Ovary (tissue), 3 donors: ENCODE results near the gene TNNC1.

Experiments
- CTCF ChIP-seq, 3 donors: fragments of 450-650 bp in 2 of 3; fragments of 200-600 bp in 1 of 3; IDR thresholded peaks; one replicate each; pipeline versions ENCODE4 v1.5.1 to v1.8.0; 2016 to 2022; ENCODE audit warnings: antibody characterized with exemption in 3 of 3, mild to moderate bottlenecking in 1 of 3
- POLR2A ChIP-seq: fragments of 450-650 bp; IDR thresholded peaks from one replicate; pipeline ENCODE4 v1.6.1; 2017; ENCODE audit warnings: antibody characterized with exemption, mild to moderate bottlenecking, moderate library complexity
- donor health status: DM: no; HTN: no; CAD: no.

DNA sequence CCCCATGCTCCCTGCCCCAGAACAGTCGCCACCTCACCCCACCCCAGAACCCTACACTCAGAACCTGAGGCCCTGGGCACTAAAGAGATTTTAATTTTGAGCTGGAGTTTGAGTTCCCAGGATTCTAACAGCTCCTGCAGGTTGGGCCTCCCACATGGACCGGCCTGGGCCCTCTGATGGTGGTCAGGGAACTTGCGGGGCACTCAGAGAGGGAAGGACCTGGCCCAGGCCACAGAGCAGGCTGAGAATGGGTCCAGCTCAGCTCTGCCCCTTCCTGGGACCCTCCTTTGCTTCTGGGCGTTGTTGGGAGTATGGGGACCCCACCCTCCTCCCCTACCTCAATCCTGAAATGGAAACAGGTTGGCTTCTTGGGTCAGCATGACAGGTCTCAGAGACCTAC lies 7.8 kb downstream of the TNNC1 start:
- TF ChIP-seq CTCF (IDR thresholded peaks at IDR 0.05), result no peak
- TF ChIP-seq POLR2A, result no peak
